ENCODE data around the gene ABCB8. TPM values are rescaled to one million over a fixed set of nuclear protein-coding genes. Genes with fewer than 3 reads are reported as not detected.
A peak's percentile ranks its signal among the peaks of the same experiment; 100 is the strongest.
"Not testable (repeated sequence)": the region's sequence is repeated elsewhere in the genome, so short reads cannot be mapped to it uniquely, and the experiment has no call there.

ABCB8 gene
- total RNA-seq, 1 donor from 2014 or later = 56.9 TPM

DNA sequence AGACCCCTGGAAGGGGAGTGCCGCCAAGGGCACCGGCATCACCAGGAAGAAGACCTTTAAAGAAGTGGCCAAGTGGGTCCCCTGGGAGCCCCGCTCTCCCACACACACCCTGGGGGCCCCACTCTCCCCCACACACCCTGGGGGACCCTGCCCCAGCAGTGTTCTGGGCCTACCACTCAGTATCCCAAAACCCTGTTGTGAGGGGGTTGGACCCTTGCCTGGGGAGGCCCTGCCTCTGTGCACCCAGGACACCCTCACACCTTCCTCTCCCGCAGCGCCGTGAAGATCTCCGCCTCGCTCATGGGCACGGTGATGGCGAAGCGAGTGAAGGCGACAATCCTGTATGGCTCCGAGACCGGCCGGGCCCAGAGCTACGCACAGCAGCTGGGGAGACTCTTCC, 26.7 kb upstream of the ABCB8 start:
- Mint-ChIP-seq H3K4me3 (no peak overlapping the region), H3K27me3 (ENCODE audit: insufficient read depth) (no peaks in the 10 kb centered on the region), H3K36me3 (ENCODE audit: low read depth) (peaks cover 1% of the 10 kb centered on the region), H3K9me3 (no peaks in the 10 kb centered on the region), H3K4me1 (ENCODE audit: low read depth) (peaks cover 6% of the 10 kb centered on the region), H3K27ac (no peak overlapping the region)
- intact Hi-C loops (cut with micrococcal nuclease) = no loop called here
- no peak for DNase-seq (ENCODE audit: low spot score)

DNA sequence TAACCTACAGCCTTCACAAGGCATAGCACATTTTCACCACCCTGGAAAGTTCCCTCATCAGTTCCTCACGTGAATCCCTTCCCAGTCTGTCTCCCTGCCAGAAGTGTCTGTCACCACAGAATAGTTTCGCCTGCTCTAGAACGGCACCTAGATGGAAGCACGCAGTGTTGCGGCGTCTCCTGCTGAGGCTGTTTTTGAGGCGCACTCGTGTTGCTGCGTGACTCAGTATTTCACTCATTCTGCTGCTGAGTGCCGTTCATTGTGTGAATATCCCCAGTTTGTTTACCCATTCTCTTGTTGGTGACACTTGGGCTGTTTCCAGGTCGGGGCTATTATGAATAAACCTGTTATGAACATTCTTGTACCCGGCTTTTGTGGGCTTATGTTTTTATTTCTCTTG, 24.7 kb upstream of the ABCB8 start:
- Mint-ChIP-seq H3K27ac (no peak overlapping the region), H3K4me3 (no peak overlapping the region), H3K36me3 (ENCODE audit: low read depth) (peaks cover 1% of the 10 kb centered on the region), H3K9me3 (no peaks in the 10 kb centered on the region), H3K4me1 (ENCODE audit: low read depth) (peaks cover 15% of the 10 kb centered on the region), H3K27me3 (ENCODE audit: insufficient read depth) (no peaks in the 10 kb centered on the region)
- intact Hi-C loops (cut with micrococcal nuclease) = no loop called here
- no peak for DNase-seq (ENCODE audit: low spot score)

DNA sequence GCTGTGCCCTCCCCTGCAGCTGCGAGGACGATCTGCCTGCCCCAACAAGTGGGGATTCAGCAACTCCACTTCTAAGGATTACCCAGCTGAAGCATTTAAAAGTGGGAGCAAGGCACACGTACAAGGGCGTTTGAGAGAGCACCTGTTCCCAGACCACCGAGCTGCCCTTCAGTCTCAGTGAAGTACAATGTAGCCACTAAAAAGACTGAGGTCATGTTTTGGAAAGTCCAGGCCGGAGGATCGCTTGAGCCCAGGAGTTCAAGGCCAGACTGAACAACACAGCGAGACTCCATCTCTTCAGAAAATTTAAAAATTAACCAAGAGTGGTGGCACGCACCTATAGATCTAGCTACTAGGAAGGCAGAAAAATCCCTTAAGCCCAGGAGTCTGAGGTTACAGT, 22.7 kb upstream of the ABCB8 start:
- no peak for DNase-seq (ENCODE audit: low spot score)
- H3K4me3 Mint-ChIP-seq = no peak overlapping the region
- no peaks in the 10 kb centered on the region for H3K27me3 Mint-ChIP-seq (ENCODE audit: insufficient read depth)
- H3K9me3 Mint-ChIP-seq = no peaks in the 10 kb centered on the region
- peaks cover 21% of the 10 kb centered on the region for H3K4me1 Mint-ChIP-seq (ENCODE audit: low read depth)
- intact Hi-C loops (cut with micrococcal nuclease) = no loop called here
- no peak overlapping the region for H3K27ac Mint-ChIP-seq
- peaks cover 1% of the 10 kb centered on the region for H3K36me3 Mint-ChIP-seq (ENCODE audit: low read depth)

DNA sequence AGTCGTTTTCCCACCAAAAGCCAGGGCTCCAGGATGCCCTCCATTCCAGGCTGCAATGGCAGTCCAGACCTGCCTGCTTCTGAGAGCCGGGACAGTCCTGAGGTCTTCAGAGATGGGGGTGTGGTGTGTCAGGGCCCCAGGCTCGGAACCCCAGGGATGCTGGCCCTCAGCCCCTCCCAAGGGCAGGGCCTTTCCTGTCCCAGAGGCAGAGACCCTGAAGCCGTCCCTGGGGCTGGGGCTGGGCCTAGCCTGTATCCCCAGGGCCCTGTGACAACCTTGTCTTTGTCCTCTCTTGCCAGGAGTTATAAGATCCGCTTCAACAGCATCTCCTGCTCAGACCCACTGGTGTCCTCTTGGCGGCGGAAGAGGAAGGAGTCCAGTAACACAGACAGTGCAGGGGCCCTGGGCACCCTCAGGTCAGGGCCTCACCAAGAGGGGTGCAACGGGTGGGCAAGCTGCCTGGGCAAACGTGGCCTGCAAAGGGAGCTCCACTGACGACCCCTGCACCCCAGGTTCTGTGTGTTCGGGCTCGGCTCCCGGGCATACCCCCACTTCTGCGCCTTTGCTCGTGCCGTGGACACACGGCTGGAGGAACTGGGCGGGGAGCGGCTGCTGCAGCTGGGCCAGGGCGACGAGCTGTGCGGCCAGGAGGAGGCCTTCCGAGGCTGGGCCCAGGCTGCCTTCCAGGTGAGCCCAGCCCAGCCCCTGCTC, 21.5 kb upstream of the ABCB8 start:
- Mint-ChIP-seq H3K9me3 (no peaks in the 10 kb centered on the region), H3K27me3 (ENCODE audit: insufficient read depth) (no peaks in the 10 kb centered on the region), H3K4me1 (ENCODE audit: low read depth) (peaks cover 32% of the 10 kb centered on the region), H3K27ac (no peak overlapping the region), H3K4me3 (no peak overlapping the region), H3K36me3 (ENCODE audit: low read depth) (no peaks in the 10 kb centered on the region)
- intact Hi-C loops (cut with micrococcal nuclease) = no loop called here
- no peak for DNase-seq (ENCODE audit: low spot score)

DNA sequence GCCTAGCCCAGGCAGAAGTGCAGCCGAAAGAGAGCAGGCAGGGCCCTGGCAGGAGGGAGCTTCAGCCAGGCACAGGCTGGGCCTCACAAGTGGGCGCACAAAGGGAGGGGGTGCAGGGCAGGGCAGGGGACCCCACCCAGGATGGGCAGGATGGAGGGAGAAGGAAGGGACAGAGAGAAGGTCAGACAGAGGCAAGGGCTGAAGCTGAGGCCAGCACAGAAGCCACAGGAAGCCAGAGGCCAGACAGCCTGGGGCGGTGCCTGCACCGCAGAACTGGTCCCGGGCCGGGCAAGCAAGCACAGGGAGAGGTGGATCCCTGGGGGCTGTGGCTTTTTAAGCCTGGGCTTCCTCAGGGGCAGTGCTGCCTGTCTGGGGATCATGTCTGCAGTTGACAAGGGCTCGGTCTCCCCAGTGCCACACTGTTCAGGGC, 20.8 kb upstream of the ABCB8 start:
- intact Hi-C loops (cut with micrococcal nuclease) = no loop called here
- H3K36me3 Mint-ChIP-seq (ENCODE audit: low read depth) = no peaks in the 10 kb centered on the region
- H3K4me1 Mint-ChIP-seq (ENCODE audit: low read depth) = peaks cover 39% of the 10 kb centered on the region
- DNase-seq (ENCODE audit: low spot score) = no peak
- H3K27me3 Mint-ChIP-seq (ENCODE audit: insufficient read depth) = no peaks in the 10 kb centered on the region
- peak overlapping the region; percentile 71 for H3K27ac Mint-ChIP-seq
- H3K9me3 Mint-ChIP-seq = no peaks in the 10 kb centered on the region
- H3K4me3 Mint-ChIP-seq = peak overlapping the region; percentile 81

DNA sequence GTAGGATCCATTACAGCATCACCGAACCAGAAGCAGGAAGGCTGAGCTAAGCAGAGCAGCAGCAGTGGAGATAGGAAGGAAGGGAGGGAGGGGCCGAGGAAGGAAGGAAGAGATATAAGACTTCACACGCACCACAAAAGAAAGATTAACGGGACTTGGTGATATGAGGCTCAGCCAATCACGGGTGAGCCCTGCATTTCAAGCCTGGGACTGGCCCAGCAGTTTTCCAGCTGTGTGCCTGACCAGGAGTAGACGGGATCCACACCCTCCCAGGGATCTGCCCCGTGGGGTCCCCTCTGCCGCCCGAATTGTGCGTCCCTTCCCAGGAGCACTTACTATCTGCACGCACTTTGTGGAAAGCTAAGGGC, 20.1 kb upstream of the ABCB8 start:
- DNase-seq (ENCODE audit: low spot score) = peak; percentile 20
- Mint-ChIP-seq H3K4me1 (ENCODE audit: low read depth) (peaks cover 44% of the 10 kb centered on the region), H3K27ac (peak overlapping the region; percentile 71), H3K4me3 (peak overlapping the region; percentile 81), H3K9me3 (no peaks in the 10 kb centered on the region), H3K36me3 (ENCODE audit: low read depth) (no peaks in the 10 kb centered on the region), H3K27me3 (ENCODE audit: insufficient read depth) (no peaks in the 10 kb centered on the region)
- intact Hi-C loops (cut with micrococcal nuclease) = loop anchor here (1.0 kb wide), 2 partner anchors 31 to 49 kb away; partner anchors contain the start of gene CDK5

DNA sequence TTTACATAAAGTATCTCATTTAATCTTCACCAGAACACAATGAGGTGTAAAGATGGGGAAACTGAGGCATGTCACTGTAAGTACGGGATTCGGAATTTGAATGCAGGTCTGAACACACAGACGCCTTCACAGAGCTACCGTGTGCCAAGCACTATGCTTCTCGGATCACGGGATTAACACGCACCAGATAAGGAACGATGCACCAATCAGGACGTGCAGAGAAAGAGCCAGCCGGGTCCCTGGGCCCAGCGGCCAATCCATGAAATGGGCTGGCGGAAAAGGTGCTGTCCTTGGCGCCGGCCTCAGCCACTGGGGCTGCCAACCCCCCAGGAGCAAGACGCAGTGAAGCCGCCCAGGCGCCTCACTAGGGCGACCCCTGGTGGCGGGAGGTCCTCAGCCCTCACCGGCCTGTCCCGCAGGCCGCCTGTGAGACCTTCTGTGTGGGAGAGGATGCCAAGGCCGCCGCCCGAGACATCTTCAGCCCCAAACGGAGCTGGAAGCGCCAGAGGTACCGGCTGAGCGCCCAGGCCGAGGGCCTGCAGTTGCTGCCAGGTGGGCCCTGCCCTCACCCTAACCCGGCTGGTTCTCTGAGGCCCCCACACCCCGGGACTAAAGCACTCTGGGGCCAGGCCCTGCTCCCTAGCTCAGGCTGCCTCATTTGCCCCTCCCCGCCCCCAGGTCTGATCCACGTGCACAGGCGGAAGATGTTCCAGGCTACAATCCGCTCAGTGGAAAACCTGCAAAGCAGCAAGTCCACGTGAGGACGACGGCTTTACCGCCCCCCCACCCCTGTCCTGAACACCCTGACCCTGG, 19.5 kb upstream of the ABCB8 start:
- peak; percentile 71 for DNase-seq (ENCODE audit: low spot score)
- Mint-ChIP-seq H3K27me3 (ENCODE audit: insufficient read depth) (no peaks in the 10 kb centered on the region), H3K4me1 (ENCODE audit: low read depth) (peaks cover 44% of the 10 kb centered on the region), H3K9me3 (no peaks in the 10 kb centered on the region), H3K36me3 (ENCODE audit: low read depth) (no peaks in the 10 kb centered on the region), H3K4me3 (peak overlapping the region; percentile 81), H3K27ac (peak overlapping the region; percentile 71)
- intact Hi-C loops (cut with micrococcal nuclease) = loop anchor here (1.0 kb wide), 2 partner anchors 31 to 49 kb away; partner anchors contain the start of gene CDK5

DNA sequence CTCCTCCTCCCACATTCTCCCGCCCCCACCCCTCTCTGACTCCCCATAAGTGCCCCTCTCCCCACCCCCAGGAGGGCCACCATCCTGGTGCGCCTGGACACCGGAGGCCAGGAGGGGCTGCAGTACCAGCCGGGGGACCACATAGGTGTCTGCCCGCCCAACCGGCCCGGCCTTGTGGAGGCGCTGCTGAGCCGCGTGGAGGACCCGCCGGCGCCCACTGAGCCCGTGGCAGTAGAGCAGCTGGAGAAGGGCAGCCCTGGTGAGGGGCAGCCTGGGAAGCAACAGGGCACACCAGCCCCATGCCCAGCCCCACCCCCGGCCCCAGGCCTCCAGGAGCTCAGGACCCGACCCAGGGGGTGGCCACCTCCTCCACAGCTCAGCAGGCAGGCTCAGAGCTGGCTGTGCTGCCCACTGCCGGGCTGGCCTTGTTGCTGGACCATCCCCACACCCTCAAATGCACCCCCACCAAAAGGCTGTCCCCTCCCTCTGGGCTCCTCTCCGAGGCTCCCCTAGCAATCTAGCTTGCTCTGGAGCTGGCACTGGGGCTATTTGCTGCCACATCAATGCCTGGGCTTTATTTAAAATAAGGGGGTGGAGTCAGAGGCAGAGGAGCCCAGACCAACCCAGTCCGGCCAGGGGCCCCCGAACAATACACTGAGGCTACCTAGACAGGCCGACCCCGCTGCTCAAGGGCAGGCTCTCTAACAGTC, 18.8 kb upstream of the ABCB8 start:
- H3K27ac Mint-ChIP-seq = no peak overlapping the region
- H3K9me3 Mint-ChIP-seq = no peaks in the 10 kb centered on the region
- H3K27me3 Mint-ChIP-seq (ENCODE audit: insufficient read depth) = no peaks in the 10 kb centered on the region
- intact Hi-C loops (cut with micrococcal nuclease) = loop anchor here (1.0 to 10.0 kb wide), 3 partner anchors 9 to 685 kb away; partner anchors contain the start of genes ACTR3C, KCNH2 and LRRC61
- no peak for DNase-seq (ENCODE audit: low spot score)
- H3K4me3 Mint-ChIP-seq = no peak overlapping the region
- peaks cover 51% of the 10 kb centered on the region for H3K4me1 Mint-ChIP-seq (ENCODE audit: low read depth)
- H3K36me3 Mint-ChIP-seq (ENCODE audit: low read depth) = peaks cover 3% of the 10 kb centered on the region

DNA sequence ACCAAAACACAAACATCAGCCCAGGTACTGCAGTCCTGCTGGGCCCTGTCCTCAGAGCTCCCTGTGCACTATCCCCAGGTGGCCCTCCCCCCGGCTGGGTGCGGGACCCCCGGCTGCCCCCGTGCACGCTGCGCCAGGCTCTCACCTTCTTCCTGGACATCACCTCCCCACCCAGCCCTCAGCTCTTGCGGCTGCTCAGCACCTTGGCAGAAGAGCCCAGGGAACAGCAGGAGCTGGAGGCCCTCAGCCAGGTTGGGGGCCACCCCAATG, 18.3 kb upstream of the ABCB8 start:
- no peaks in the 10 kb centered on the region for H3K27me3 Mint-ChIP-seq (ENCODE audit: insufficient read depth)
- peak overlapping the region; percentile 87 for H3K27ac Mint-ChIP-seq
- intact Hi-C loops (cut with micrococcal nuclease) = loop anchor here (1.0 to 10.0 kb wide), 3 partner anchors 8 to 685 kb away; partner anchors contain the start of genes ACTR3C, KCNH2 and LRRC61
- peak overlapping the region; percentile 73 for H3K4me3 Mint-ChIP-seq
- H3K4me1 Mint-ChIP-seq (ENCODE audit: low read depth) = peaks cover 56% of the 10 kb centered on the region
- H3K36me3 Mint-ChIP-seq (ENCODE audit: low read depth) = peaks cover 3% of the 10 kb centered on the region
- no peak for DNase-seq (ENCODE audit: low spot score)
- H3K9me3 Mint-ChIP-seq = no peaks in the 10 kb centered on the region

DNA sequence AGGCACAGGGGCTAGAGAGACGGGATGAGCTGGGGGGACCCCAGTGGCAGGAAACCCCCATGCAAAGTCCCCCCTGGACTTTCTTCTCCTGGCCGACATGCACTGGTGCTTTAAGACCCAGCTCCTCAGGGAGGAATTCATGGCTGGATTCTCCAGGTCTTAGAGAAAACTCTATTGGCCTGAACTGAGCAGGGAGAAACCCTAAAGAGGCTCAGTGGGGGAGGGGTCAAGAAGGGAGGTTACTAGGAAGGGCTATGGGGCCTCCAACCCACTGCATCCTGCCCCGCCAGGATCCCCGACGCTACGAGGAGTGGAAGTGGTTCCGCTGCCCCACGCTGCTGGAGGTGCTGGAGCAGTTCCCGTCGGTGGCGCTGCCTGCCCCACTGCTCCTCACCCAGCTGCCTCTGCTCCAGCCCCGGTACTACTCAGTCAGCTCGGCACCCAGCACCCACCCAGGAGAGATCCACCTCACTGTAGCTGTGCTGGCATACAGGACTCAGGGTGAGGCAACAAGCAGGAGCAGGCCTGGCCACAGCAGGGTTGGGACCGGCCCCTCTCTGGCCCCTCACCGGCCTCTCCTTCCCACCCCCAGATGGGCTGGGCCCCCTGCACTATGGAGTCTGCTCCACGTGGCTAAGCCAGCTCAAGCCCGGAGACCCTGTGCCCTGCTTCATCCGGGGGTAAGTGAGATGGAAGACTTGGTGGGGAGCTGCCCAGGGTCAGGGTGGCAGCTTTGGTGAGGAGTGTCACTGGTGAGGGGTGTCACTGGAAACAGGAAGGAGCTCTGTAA, 17.7 kb upstream of the ABCB8 start:
- H3K27ac Mint-ChIP-seq = peak overlapping the region; percentile 87
- H3K27me3 Mint-ChIP-seq (ENCODE audit: insufficient read depth) = no peaks in the 10 kb centered on the region
- DNase-seq (ENCODE audit: low spot score) = peak; percentile 37
- no peaks in the 10 kb centered on the region for H3K9me3 Mint-ChIP-seq
- intact Hi-C loops (cut with micrococcal nuclease) = loop anchor here (1.0 to 10.0 kb wide), 3 partner anchors 8 to 686 kb away; partner anchors contain the start of genes ACTR3C, KCNH2 and LRRC61
- peaks cover 6% of the 10 kb centered on the region for H3K36me3 Mint-ChIP-seq (ENCODE audit: low read depth)
- H3K4me3 Mint-ChIP-seq = peak overlapping the region; percentile 73
- H3K4me1 Mint-ChIP-seq (ENCODE audit: low read depth) = peaks cover 61% of the 10 kb centered on the region

DNA sequence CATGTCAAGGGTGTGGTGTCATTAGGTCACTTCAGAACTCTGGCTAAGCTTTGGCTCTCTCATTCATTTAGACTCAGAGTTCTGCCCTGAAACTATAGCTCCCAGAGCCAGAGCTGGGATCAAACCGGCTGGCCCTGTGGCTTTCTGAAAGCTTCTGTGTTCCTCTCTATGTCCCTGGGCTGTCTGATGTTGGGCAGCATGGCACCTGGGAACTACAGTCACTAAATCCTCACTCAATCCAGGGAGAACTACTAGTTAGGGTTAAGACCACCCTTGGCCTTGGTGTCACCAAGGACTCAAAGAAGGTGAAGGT, 17.2 kb upstream of the ABCB8 start:
- Mint-ChIP-seq H3K27me3 (ENCODE audit: insufficient read depth) (no peaks in the 10 kb centered on the region), H3K36me3 (ENCODE audit: low read depth) (peaks cover 6% of the 10 kb centered on the region), H3K9me3 (no peaks in the 10 kb centered on the region), H3K4me3 (peak overlapping the region; percentile 73), H3K27ac (peak overlapping the region; percentile 87), H3K4me1 (ENCODE audit: low read depth) (peaks cover 63% of the 10 kb centered on the region)
- DNase-seq (ENCODE audit: low spot score) = no peak
- intact Hi-C loops (cut with micrococcal nuclease) = loop anchor here (5.0 to 10.0 kb wide), 2 partner anchors 34 to 686 kb away; partner anchors contain the start of genes ACTR3C, KCNH2 and LRRC61

DNA sequence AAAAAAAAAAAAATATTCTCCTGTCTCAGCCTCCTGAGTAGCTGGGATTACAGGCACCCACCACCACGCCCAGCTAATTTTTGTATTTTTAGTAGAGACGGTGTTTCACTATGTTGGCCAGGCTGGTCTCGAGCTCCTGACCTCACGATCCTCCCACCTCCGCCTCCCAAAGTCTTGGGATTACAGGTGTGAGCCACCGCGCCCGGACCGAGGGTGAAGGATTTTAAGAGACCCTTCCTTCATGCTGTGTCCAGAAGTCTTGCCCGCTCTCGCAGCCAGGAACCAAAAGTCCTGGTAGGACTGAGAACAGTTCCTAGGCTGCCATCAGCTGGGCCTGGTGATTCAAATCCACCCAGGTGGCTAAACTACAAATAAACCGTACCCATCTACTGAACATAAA, 16.6 kb upstream of the ABCB8 start:
- Mint-ChIP-seq H3K27ac (peak overlapping the region; percentile 86), H3K4me1 (ENCODE audit: low read depth) (peaks cover 63% of the 10 kb centered on the region), H3K4me3 (peak overlapping the region; percentile 5)
- H3K9me3 Mint-ChIP-seq; H3K36me3 Mint-ChIP-seq (ENCODE audit: low read depth); H3K27me3 Mint-ChIP-seq (ENCODE audit: insufficient read depth); DNase-seq (ENCODE audit: low spot score): not testable (repeated sequence)
- intact Hi-C loops (cut with micrococcal nuclease) = loop anchor here (1.0 to 10.0 kb wide), 3 partner anchors 28 to 687 kb away; partner anchors contain the start of genes ACTR3C, KCNH2 and LRRC61
